Measurements from ENCODE around the gene NOTCH1.

The NOTCH1 gene

GRCh38 chr9:136465500-136466154 is 80.2 kb downstream of the NOTCH1 start:
- no peak for DNase-seq (ENCODE audit: low read depth in 2 of 2)

- no peak for DNase-seq (ENCODE audit: low read depth in 2 of 2)
These were observed 81.6 kb downstream of the NOTCH1 start for GRCh38 chr9:136464241-136464640.

GRCh38 chr9:136463578-136463977 is 82.3 kb downstream of the NOTCH1 start:
- no peak for DNase-seq (ENCODE audit: low read depth in 2 of 2)

GRCh38 chr9:136462664-136463063 is 83.2 kb downstream of the NOTCH1 start:
- DNase-seq (ENCODE audit: low read depth in 2 of 2), result no peak

- DNase-seq (ENCODE audit: low read depth in 2 of 2), result no peak
These were observed 85.0 kb downstream of the NOTCH1 start for GRCh38 chr9:136460772-136461325.

- DNase-seq (ENCODE audit: low read depth in 2 of 2), result no peak
These were observed 86.4 kb downstream of the NOTCH1 start for GRCh38 chr9:136459425-136459824.

GRCh38 chr9:136457326-136457725 is 88.5 kb downstream of the NOTCH1 start:
- no peak for DNase-seq (ENCODE audit: low read depth in 2 of 2)

GRCh38 chr9:136456258-136456657 is 89.6 kb downstream of the NOTCH1 start:
- no peak for DNase-seq (ENCODE audit: low read depth in 2 of 2)

GRCh38 chr9:136455043-136456002 is 90.5 kb downstream of the NOTCH1 start:
- DNase-seq (ENCODE audit: low read depth in 2 of 2), result no peak

GRCh38 chr9:136454026-136454796 is 91.6 kb downstream of the NOTCH1 start:
- no peak for DNase-seq (ENCODE audit: low read depth in 2 of 2)

- no peak for DNase-seq (ENCODE audit: low read depth in 2 of 2)
These were observed 92.5 kb downstream of the NOTCH1 start for GRCh38 chr9:136453326-136453725.

GRCh38 chr9:136451221-136451877 is 94.5 kb downstream of the NOTCH1 start:
- no peak for DNase-seq (ENCODE audit: low read depth in 2 of 2)

- DNase-seq (ENCODE audit: low read depth in 2 of 2), result no peak
These were observed 97.2 kb downstream of the NOTCH1 start for GRCh38 chr9:136448655-136449054.

GRCh38 chr9:136447173-136447778 is 98.6 kb downstream of the NOTCH1 start:
- DNase-seq (ENCODE audit: low read depth in 2 of 2), result no peak

GRCh38 chr9:136445799-136446198 is 100.0 kb downstream of the NOTCH1 start:
- no peak for DNase-seq (ENCODE audit: low read depth in 2 of 2)
